HG03108 (cell line): ENCODE data around the gene RNF220.
A peak's percentile ranks its signal among the peaks of the same experiment; 100 is the strongest.
"Not testable (repeated sequence)": the region's sequence is repeated elsewhere in the genome, so short reads cannot be mapped to it uniquely, and the experiment has no call there.

Experiments used
- ATAC-seq: cut with Tn5 transposase; IDR thresholded peaks from one replicate; pipeline ENCODE4 v1.9.1; 2021; ENCODE audit warnings: moderate library complexity; ENCODE audit not compliant: unreplicated experiment

The RNF220 gene

GRCh38 chr1:44695671-44696070 lies 290.6 kb downstream of the RNF220 start:
- ATAC-seq = no peak

- ATAC-seq = no peak
Measured at GRCh38 chr1:44696101-44696500, 291.0 kb downstream of the RNF220 start.

- peak; percentile 47 for ATAC-seq
Measured at GRCh38 chr1:44696789-44697345, 291.8 kb downstream of the RNF220 start.

- no peak for ATAC-seq
Measured at GRCh38 chr1:44698138-44698537, 293.1 kb downstream of the RNF220 start.

- not testable (repeated sequence) for ATAC-seq
Measured at GRCh38 chr1:44699375-44699774, 294.3 kb downstream of the RNF220 start.

GRCh38 chr1:44700573-44700972 lies 295.5 kb downstream of the RNF220 start:
- no peak for ATAC-seq

- no peak for ATAC-seq
Measured at GRCh38 chr1:44701141-44701573, 296.1 kb downstream of the RNF220 start.
